GM19463 (cell line): Measurements from ENCODE around the gene KRTAP9-9.
"Not testable (repeated sequence)": the region's sequence is repeated elsewhere in the genome, so short reads cannot be mapped to it uniquely, and the experiment has no call there.

ENCODE experiments used
- ATAC-seq: cut with Tn5 transposase; IDR thresholded peaks from one replicate; pipeline ENCODE4 v1.9.1; 2021; ENCODE audit warnings: mild to moderate bottlenecking, moderate library complexity; ENCODE audit not compliant: unreplicated experiment

The KRTAP9-9 gene

GRCh38 chr17:41255381-41256290 is at the start of gene KRTAP9-9:
Gene KRTAP9-9 (plus strand): TSS chr17:41255384.
- ATAC-seq: not testable (repeated sequence)

GRCh38 chr17:41211845-41212466 is 43.2 kb upstream of the KRTAP9-9 start:
- ATAC-seq: no peak

- no peak for ATAC-seq
These were observed 42.5 kb upstream of the KRTAP9-9 start for GRCh38 chr17:41212524-41213169.

- ATAC-seq: no peak
These were observed 39.5 kb upstream of the KRTAP9-9 start for GRCh38 chr17:41215681-41216080.

- no peak for ATAC-seq
These were observed 31.4 kb upstream of the KRTAP9-9 start for GRCh38 chr17:41223821-41224220.

GRCh38 chr17:41226051-41226450 is 29.1 kb upstream of the KRTAP9-9 start:
- no peak for ATAC-seq

GRCh38 chr17:41226598-41227095 is 28.5 kb upstream of the KRTAP9-9 start, which contains the start of gene KRTAP9-2:
Gene KRTAP9-2 (plus strand): TSS chr17:41226648. CDS start chr17:41226655, 7 bp downstream.
- not testable (repeated sequence) for ATAC-seq

GRCh38 chr17:41230094-41230493 is 25.1 kb upstream of the KRTAP9-9 start:
- no peak for ATAC-seq

- ATAC-seq: no peak
These were observed 23.5 kb upstream of the KRTAP9-9 start for GRCh38 chr17:41231731-41232130.

- not testable (repeated sequence) for ATAC-seq
These were observed 22.6 kb upstream of the KRTAP9-9 start, which contains the start of gene KRTAP9-3 for GRCh38 chr17:41232399-41233105. Gene KRTAP9-3 (plus strand): TSS chr17:41232449. CDS start chr17:41232502, 53 bp downstream.

GRCh38 chr17:41237116-41237515 is 18.1 kb upstream of the KRTAP9-9 start:
- not testable (repeated sequence) for ATAC-seq

- not testable (repeated sequence) for ATAC-seq
These were observed 17.2 kb upstream of the KRTAP9-9 start, which contains the start of gene KRTAP9-8 for GRCh38 chr17:41237949-41238437. Gene KRTAP9-8 (plus strand): TSS chr17:41237999. CDS start chr17:41238052, 53 bp downstream.

- not testable (repeated sequence) for ATAC-seq
These were observed 8.0 kb upstream of the KRTAP9-9 start for GRCh38 chr17:41246995-41247787.

- not testable (repeated sequence) for ATAC-seq
These were observed 5.4 kb upstream of the KRTAP9-9 start, which contains the start of gene KRTAP9-4 for GRCh38 chr17:41249637-41250240. Gene KRTAP9-4 (plus strand): TSS chr17:41249687. CDS start chr17:41249721, 34 bp downstream.

GRCh38 chr17:41251261-41251660 is 3.9 kb upstream of the KRTAP9-9 start:
- ATAC-seq: no peak

GRCh38 chr17:41254861-41255260 is 323 bp upstream of the KRTAP9-9 start:
- ATAC-seq: no peak

- no peak for ATAC-seq
These were observed 1.1 kb downstream of the KRTAP9-9 start for GRCh38 chr17:41256291-41256685.

- ATAC-seq: no peak
These were observed 3.2 kb downstream of the KRTAP9-9 start for GRCh38 chr17:41258406-41258805.

- ATAC-seq: no peak
These were observed 8.0 kb downstream of the KRTAP9-9 start for GRCh38 chr17:41263212-41263611.
